Stimulated activated CD4-positive, alpha-beta T cell treated with anti-CD3 and anti-CD28 coated beads, Interleukin-12 subunit alpha, Interleukin-12 subunit beta, amount 100 ng/mL, for 24 hours (primary cell): ENCODE results near the gene SCARF2.
A peak's percentile ranks its signal among the peaks of the same experiment; 100 is the strongest.
"Not testable (repeated sequence)": the region's sequence is repeated elsewhere in the genome, so short reads cannot be mapped to it uniquely, and the experiment has no call there.

Experiments
- DNase-seq, 2 experiments: peaks; one replicate each; pipeline ENCODE4 v3.0.0-alpha.2; 2020; ENCODE audit warnings: low read depth in 2 of 2

The SCARF2 gene

GRCh38 chr22:20463324-20464095 is 25.9 kb upstream of the SCARF2 start:
- no peak for DNase-seq

GRCh38 chr22:20459862-20460261 is 22.2 kb upstream of the SCARF2 start:
- DNase-seq, result no peak

GRCh38 chr22:20459152-20459542 is 21.5 kb upstream of the SCARF2 start:
- DNase-seq, result no peak

- DNase-seq, result no peak
Measured at GRCh38 chr22:20458530-20459151, 21.0 kb upstream of the SCARF2 start.

- DNase-seq, result no peak
Measured at GRCh38 chr22:20457506-20458240, 20.0 kb upstream of the SCARF2 start.

GRCh38 chr22:20456722-20457076 is 19.1 kb upstream of the SCARF2 start:
- DNase-seq, result no peak

- peak; percentile 52 to 63 for DNase-seq
Measured at GRCh38 chr22:20456064-20456721, 18.6 kb upstream of the SCARF2 start.

GRCh38 chr22:20455709-20456063 is 18.1 kb upstream of the SCARF2 start:
- DNase-seq, result no peak

GRCh38 chr22:20453222-20453621 is 15.6 kb upstream of the SCARF2 start:
- no peak for DNase-seq

- DNase-seq, result no peak
Measured at GRCh38 chr22:20451920-20452319, 14.3 kb upstream of the SCARF2 start.

- DNase-seq, result not testable (repeated sequence)
Measured at GRCh38 chr22:20451129-20451778, 13.6 kb upstream of the SCARF2 start.

GRCh38 chr22:20450551-20450906 is 12.9 kb upstream of the SCARF2 start:
- DNase-seq, result no peak

- no peak for DNase-seq
Measured at GRCh38 chr22:20449819-20450550, 12.4 kb upstream of the SCARF2 start.

GRCh38 chr22:20448630-20449029 is 11.0 kb upstream of the SCARF2 start:
- no peak for DNase-seq

- DNase-seq, result no peak
Measured at GRCh38 chr22:20446383-20446970, 8.9 kb upstream of the SCARF2 start.

- DNase-seq, result no peak
Measured at GRCh38 chr22:20444325-20444724, 6.7 kb upstream of the SCARF2 start.

- DNase-seq, result no peak
Measured at GRCh38 chr22:20442485-20443284, 5.1 kb upstream of the SCARF2 start.

GRCh38 chr22:20441631-20442484 is 4.2 kb upstream of the SCARF2 start:
- no peak for DNase-seq
